Islet precursor cell (in vitro differentiated cells): ENCODE measurements around the gene ASIC4.

Source experiments
- DNase-seq: peaks from one replicate; pipeline ENCODE4 v3.0.0-alpha.2; 2018

Gene ASIC4

DNA sequence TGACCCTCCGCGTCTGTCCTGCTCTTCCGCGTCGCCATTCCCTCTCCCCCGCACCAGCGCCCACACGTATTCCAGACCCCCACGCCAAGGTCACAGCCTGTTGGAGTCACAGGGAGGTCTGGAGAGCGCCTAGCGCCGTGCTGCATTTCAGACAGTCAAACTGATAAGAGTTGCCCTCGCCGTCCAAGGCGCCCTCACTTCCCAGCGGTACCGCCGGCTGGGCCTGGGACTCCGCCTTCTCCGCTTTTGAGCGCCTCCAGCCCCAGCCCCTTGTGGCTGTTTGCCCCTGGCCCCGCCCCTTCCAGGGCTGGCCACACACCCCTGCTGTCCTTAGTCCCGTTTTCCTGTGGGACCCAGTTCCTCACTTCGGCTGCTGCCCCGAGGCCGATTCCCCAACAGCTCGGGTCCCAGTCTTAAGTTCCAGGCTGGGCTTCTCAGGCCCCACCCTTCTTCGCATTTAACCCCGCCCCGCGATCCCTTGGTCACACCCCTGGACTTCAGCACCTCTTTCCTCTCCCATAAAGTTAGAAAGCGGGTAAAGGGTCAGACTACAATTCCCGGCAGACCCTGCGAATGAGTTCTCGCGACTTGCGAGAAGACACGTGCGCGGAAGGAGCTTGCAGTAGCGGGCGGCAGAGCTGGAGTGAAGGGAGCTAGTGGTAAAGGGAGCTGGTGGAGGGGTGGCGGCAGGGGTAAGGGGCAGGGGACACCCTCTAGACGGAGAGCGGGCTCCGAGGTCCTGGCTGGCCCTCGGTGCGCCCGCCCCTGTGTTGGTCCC, 15.8 kb upstream of the ASIC4 start, which contains the start of gene GMPPA:
Gene GMPPA (plus strand): TSS at position 612 of the 778 bp plus-strand sequence. CDS start 1,085 bp downstream, outside the sequence.
- peak; percentile 99 for DNase-seq

DNA sequence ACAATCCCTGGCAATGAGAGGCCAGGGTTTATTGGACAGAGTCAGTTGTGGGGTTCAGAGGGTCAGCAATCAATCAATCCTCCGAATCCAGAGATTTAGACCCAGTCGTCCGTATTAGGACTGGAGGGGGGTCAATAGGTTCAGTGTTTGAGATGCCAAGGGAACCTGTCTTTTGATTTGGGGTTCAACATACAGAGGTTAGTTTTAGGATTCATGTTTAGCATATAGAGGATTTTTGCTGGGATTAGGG, 15.3 kb upstream of the ASIC4 start:
- no peak for DNase-seq

DNA sequence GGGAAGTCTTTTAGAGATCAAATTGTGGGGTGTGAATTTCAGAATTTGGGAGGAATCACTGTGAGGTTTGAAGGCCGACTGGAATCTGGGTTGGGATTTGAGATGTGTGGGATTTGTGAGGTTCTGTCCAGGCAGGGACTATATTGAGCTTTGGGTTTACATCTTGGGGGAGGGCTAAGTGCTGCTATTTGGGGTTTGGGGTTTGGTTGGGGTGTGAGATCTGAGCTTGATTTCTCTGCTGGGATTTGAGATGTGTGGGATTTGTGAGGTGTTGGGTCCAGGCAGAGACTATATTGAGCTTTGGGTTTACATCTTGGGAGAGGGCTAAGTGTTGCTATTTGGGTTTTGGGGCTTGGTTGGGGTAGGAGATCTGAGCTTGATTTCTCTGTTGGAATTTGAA, 14.7 kb upstream of the ASIC4 start:
- DNase-seq: no peak

DNA sequence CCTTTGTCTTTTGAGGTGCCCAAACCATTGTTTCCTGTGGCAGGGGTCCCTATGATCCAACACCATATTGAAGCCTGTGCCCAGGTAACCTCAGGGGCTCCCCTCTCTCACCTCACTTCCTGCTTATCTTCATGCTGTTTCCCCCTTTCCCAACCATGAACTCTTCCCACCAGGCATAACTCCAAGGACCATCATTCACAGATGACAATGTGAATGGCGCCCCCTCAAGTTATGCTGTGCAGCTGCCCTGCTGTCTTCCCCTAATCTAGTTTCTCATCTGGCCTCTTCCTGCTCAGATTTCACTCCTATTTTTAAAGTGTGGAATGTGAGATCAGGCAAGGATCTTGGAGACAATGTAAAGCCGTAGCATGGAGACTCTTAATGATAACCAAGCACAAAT, 14.1 kb upstream of the ASIC4 start:
- no peak for DNase-seq

DNA sequence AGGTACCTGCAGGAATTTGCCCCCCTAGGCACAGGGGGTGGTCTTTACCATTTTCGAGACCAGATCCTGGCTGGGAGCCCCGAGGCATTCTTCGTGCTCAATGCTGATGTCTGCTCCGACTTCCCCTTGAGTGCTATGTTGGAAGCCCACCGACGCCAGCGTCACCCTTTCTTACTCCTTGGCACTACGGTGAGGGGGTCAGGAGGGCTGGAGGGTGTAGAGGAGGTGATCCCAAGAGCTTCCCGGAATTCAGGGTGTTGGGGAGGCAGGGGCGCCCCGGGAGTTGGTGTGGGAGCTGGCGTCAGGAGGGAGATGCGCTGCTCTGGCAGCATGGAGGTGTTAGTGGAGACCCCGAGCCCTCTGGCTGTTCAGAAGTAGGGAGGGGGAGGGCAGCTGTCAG, 12.4 kb upstream of the ASIC4 start:
- DNase-seq: no peak

- DNase-seq: peak; percentile 64
Measured at GRCh38 chr2:219502618-219503017, 11.7 kb upstream of the ASIC4 start.

DNA sequence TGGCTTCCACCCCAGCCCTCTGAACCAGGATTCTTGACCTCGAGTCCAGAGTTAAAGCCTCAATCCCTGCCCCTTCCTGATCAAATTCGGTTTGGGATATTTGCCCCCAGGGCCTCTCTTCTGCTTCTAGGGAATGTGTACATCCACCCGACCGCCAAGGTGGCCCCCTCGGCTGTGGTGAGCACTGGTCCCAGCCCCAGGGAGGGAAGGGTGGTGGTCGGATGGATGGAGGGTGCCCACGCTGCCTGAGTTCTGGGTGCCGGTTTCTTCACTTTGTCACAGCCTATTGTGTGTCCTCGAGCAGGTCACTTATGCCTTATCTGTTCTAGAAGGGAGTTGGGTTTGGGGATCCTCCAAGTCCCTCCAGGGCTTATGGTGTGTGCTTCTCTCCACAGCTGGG, 8.7 kb upstream of the ASIC4 start:
- no peak for DNase-seq

GRCh38 chr2:219506153-219506801, 8.0 kb upstream of the ASIC4 start:
- no peak for DNase-seq

GRCh38 chr2:219506802-219507526, 7.3 kb upstream of the ASIC4 start:
- no peak for DNase-seq

DNA sequence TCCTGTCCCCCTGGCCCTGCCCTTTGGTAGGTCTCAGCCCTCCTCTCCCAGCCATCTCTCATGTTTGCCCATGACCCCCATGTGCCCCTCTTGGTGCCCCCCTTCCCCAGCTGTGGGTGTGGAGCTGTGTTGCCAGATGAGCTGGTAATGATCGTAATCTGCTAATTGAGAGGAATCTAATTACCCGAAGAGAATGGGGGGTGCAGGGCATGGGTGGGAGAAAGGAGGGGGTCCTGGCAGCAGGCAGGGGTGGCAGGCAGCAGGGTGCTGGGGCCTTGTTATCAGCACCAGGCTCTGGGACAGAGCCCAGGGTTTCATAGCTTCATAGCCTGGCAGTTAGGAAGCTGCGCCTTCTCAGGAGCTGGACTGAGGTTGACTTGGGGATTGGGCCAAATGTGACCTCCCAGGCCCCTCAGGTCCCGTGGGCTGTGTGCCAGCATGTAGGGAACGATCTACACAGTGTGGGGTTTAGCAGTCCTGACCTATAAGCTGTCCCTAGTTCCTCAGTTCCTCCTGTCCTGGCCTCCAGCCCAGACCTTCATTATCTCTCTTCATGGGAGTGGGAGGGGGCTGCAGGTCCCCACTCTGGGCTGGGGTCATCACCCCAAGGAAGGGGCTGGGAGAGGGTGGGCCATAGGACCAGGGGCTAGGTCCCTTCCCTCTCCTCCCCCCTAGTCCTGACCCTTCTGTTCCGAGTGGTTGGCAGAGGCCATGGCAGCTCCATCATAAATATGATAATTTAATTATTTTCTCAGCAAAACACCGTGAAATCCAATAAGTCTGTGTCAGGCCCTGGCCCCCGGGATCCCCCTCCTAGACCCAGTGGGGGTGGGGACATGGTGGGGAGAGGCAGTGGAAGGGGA, 6.5 kb upstream of the ASIC4 start:
- DNase-seq: no peak

- no peak for DNase-seq
Measured at GRCh38 chr2:219508444-219508734, 5.9 kb upstream of the ASIC4 start.

DNA sequence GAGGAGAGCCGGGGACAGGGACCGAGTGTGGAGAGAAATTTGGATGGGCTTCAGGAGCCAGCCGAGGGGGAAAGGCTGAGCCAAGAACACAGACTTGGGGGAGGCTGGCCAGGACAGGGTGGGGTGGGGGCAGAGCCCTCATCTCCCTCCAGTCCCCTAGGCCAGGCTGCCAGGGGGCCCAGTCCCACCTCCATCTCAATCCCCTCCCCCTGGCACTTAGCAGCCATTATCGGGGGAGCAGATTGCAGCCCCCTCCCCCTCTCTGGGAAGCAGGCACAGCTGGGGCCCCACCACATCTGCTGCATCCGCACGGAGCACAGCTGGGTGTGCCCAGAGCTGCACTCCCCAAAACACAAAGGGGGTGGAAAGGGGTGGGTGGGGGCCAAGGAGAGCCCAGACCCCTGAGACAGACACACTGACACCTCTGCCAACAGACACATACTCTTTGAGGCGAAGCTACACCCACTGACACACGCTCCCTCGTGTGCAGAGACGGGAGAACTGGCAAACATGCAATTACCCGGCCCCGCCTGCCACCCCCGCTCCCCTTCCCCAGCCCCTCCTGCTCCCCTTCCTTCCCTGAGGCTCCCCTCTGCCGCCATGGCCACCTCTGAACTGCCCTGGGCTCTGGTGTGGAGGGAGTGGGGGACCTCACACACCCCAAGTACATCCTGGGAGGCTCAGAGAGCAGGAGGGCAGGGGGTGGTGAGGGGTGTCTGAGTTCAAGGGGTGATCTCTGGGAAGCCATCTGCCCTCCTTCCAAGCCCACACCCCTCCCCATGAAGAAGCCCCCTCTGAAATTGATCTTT, 5.1 kb upstream of the ASIC4 start:
- DNase-seq: no peak

DNA sequence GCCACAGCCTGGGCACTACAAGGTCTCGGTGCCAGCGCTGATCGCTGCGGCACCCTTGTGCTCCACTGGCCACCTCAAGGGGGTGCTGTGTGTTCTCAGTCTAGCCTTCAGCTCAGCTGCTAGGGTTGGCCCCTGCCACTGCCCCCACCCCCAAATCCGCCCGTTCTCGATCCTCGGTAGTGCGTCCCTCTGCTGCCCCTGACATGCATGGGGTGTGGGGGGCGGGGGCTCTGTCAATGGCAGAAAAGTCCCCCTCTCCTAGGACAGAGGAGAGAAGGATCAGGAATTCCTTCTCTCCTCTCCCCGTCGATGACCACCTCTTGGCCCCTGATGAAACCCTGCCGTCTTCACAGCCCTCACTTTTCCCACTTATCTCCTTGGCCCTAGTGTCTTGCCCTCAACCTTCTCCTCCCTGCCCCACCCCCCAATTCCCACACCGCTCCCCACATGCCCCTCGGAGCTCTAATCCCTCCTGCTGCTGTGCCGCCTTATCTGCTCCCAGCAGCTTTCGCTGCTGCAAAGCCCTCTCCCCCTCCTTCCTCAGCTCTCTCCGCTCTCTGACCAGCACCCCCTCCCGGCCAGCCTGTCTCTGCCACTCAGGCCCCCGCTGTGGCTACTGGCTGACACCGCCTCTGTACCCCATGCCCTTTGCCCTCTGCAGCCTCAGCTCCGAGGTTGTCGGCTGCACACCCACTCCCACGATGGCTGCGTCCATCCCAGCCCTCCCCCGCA, 4.3 kb upstream of the ASIC4 start:
- DNase-seq: peak; percentile 84

GRCh38 chr2:219510512-219511135, 3.7 kb upstream of the ASIC4 start:
- DNase-seq: no peak

- no peak for DNase-seq
Measured at GRCh38 chr2:219511547-219512325, 2.5 kb upstream of the ASIC4 start.

- DNase-seq: no peak
Measured at GRCh38 chr2:219512524-219513216, 1.6 kb upstream of the ASIC4 start.

DNA sequence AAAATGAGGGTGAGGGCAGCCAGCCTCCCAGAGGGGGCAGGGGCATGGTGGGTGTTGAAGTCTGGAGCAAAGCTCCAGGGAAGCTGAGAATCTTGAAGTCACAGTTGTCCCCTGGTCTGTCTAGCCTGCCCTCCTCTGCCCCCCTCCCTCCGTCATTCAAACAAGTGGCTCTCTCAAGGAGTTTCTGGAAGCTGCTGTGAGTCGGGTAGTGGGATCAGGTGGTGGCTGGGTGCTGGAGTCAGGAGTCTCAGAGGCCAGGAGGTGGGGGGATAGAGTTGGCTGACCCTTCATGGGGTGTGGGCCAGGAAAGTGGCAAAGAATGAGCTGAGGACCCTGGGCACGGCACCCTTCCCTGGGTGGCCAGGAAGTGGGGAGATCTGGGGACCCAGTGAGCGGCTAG, 495 bp upstream of the ASIC4 start:
- no peak for DNase-seq

DNA sequence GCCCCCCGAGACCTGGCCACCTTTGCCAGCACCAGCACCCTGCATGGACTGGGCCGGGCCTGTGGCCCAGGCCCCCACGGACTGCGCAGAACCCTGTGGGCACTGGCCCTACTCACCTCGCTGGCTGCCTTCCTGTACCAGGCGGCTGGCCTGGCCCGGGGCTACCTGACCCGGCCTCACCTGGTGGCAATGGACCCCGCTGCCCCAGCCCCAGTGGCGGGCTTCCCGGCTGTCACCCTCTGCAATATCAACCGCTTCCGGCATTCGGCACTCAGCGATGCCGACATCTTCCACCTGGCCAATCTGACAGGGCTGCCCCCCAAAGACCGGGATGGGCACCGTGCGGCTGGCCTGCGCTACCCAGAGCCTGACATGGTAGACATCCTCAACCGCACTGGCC, 554 bp downstream of the ASIC4 start:
- DNase-seq: no peak

DNA sequence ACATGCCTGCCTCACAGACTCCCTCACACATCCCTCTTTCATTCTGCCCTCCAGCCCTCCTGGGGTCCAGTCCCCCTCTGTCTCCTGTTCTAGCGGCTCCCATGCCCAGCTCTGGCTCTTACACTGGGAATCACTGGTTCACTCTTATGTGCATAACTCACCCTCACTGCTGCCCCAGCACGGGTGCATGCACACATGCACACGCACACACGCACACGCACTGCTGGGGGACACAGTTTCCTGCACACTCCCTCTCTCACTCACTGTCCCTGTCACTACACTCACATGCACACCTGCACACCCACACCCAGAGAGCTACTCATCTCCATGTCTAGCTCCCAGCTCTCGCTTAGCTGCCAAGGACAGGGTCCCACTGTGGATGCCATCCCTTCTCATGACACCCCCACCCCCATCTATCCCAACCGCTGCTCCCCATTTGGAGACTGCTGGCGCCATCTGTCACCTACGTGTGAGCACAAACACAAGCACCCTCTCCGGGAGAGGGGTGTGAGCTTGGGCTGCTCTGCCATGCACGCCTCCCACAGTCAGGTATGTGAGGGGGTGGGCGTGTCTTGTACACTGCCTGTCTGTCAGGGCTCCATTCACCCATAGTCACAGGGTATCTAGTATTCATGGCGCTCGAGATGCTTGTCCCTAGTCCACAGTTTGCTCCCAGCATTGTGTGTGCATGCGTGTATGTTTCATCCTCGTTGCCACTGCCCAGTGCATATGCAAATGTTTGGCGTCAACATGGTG, 1.8 kb downstream of the ASIC4 start:
- DNase-seq: no peak
